K562 (cell line): ENCODE results near the gene CENPN. TPM values are rescaled to one million over a fixed set of nuclear protein-coding genes. Genes with fewer than 3 reads are reported as not detected.
A peak's percentile ranks its signal among the peaks of the same experiment; 100 is the strongest.

ENCODE experiments used
- ELF1 ChIP-seq: fragments of 200-800 bp; sonication (Bioruptor generic); IDR thresholded peaks from 2 replicates; pipeline ENCODE4 v1.6.1; 2016; ENCODE audit warnings: missing genetic modification characterization, missing compliant biosample characterization
- EP400 ChIP-seq: fragments of 450-650 bp; IDR thresholded peaks from 2 replicates; pipeline ENCODE4 v1.6.1; 2017; ENCODE audit warnings: antibody characterized with exemption, mild to moderate bottlenecking, moderate library complexity
- HMGN3 ChIP-seq: IDR thresholded peaks from 2 replicates; pipeline ENCODE4 v1.6.1; 2011; ENCODE audit warnings: borderline replicate concordance, low read depth, mild to moderate bottlenecking, mixed read lengths, low read length; ENCODE audit not compliant: insufficient read length; ENCODE audit errors: extremely low read depth
- KLF16 ChIP-seq: IDR thresholded peaks from 2 replicates; pipeline ENCODE4 v1.6.1; 2016; ENCODE audit warnings: antibody characterized with exemption
- POU5F1 ChIP-seq: fragments of 150-350 bp; IDR thresholded peaks from 2 replicates; pipeline ENCODE4 v1.6.1; 2014; ENCODE audit warnings: borderline replicate concordance, low read length, low read depth, mild to moderate bottlenecking; ENCODE audit not compliant: partially characterized antibody
- PTBP1 ChIP-seq: fragments of 200-400 bp; formaldehyde crosslinking; IDR thresholded peaks from 2 replicates; pipeline ENCODE4 v1.6.1; 2017; ENCODE audit warnings: low read depth, low read length
- RNF2 ChIP-seq: sonication (generic); IDR thresholded peaks from 2 replicates; pipeline ENCODE4 v1.6.1; 2016
- ZNF184 ChIP-seq: sonication (generic); formaldehyde crosslinking; IDR thresholded peaks from 2 replicates; pipeline ENCODE4 v1.5.0; 2020; ENCODE audit warnings: missing genetic modification reagents
- ZNF551 ChIP-seq: fragments of 250-450 bp; sonication (Bioruptor Pico); IDR thresholded peaks from 2 replicates; pipeline ENCODE4 v1.5.0; 2021; ENCODE audit warnings: mild to moderate bottlenecking, moderate library complexity
- polyA plus RNA-seq, 8 experiments: library from polyadenylated mRNA; depleted of rRNA in 4 of 8; stranded (reverse) in 5 of 8; unstranded in 3 of 8; fragments of >200 nt; fragmentation: Nextera tagmentation in 2 of 8; fragmentation: Illumina TruSeq in 1 of 8; extraction: Ambion mirVana in 2 of 8; extraction: Trizol in 1 of 8; gene quantifications; 2 replicates each; pipeline versions ENCODE4 v1.2.1 to v1.2.3, GENCODE V29; 2011 to 2014; ENCODE audit warnings: inconsistent platforms in 1 of 8, missing spikeins in 1 of 8
- total RNA-seq, 7 experiments: library from RNA; depleted of rRNA in 6 of 7; stranded (reverse); fragments of >200 nt in 6 of 7; fragmentation: Illumina TruSeq in 2 of 7; extraction: Trizol in 2 of 7; gene quantifications; 2 replicates each; pipeline versions ENCODE4 v1.2.1 to v1.2.3, GENCODE V29; 2011 to 2021; ENCODE audit warnings: low replicate concordance in 1 of 7
- TF ChIP-seq, protein P1 (sequence below), 2 experiments: fragments of 450-650 bp in 1 of 2; sonication (generic) in 1 of 2; formaldehyde crosslinking in 1 of 2; IDR thresholded peaks; 2 replicates each; pipeline versions ENCODE4 v1.7.1 to v1.9.0; 2016 to 2022; ENCODE audit warnings: inconsistent platforms in 1 of 2, mild to moderate bottlenecking in 1 of 2, missing genetic modification reagents in 1 of 2
- TF ChIP-seq, protein P2 (sequence below): fragments of 450-650 bp; conservative IDR thresholded peaks from 2 replicates; pipeline ENCODE4 v1.6.1; 2016; ENCODE audit warnings: missing genetic modification characterization, low read depth, mild to moderate bottlenecking, control low read depth, missing compliant biosample characterization
- TF ChIP-seq, protein P3 (sequence below): fragments of 450-650 bp; IDR thresholded peaks from 2 replicates; pipeline ENCODE4 v1.6.1; 2016; ENCODE audit warnings: missing biosample characterization, missing genetic modification characterization

Gene CENPN
- total and polyA plus RNA-seq, 9 of the 15 experiments (the other 6 are each of a cell fraction or from before 2014, with no cell fraction given): 92.3 to 384 (median 140) TPM

GRCh38 chr16:81006211-81006812 lies 702 bp upstream of the CENPN start (continued):
- TF ChIP-seq, protein P1, sequence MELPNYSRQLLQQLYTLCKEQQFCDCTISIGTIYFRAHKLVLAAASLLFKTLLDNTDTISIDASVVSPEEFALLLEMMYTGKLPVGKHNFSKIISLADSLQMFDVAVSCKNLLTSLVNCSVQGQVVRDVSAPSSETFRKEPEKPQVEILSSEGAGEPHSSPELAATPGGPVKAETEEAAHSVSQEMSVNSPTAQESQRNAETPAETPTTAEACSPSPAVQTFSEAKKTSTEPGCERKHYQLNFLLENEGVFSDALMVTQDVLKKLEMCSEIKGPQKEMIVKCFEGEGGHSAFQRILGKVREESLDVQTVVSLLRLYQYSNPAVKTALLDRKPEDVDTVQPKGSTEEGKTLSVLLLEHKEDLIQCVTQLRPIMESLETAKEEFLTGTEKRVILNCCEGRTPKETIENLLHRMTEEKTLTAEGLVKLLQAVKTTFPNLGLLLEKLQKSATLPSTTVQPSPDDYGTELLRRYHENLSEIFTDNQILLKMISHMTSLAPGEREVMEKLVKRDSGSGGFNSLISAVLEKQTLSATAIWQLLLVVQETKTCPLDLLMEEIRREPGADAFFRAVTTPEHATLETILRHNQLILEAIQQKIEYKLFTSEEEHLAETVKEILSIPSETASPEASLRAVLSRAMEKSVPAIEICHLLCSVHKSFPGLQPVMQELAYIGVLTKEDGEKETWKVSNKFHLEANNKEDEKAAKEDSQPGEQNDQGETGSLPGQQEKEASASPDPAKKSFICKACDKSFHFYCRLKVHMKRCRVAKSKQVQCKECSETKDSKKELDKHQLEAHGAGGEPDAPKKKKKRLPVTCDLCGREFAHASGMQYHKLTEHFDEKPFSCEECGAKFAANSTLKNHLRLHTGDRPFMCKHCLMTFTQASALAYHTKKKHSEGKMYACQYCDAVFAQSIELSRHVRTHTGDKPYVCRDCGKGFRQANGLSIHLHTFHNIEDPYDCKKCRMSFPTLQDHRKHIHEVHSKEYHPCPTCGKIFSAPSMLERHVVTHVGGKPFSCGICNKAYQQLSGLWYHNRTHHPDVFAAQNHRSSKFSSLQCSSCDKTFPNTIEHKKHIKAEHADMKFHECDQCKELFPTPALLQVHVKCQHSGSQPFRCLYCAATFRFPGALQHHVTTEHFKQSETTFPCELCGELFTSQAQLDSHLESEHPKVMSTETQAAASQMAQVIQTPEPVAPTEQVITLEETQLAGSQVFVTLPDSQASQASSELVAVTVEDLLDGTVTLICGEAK (IDR thresholded peaks at IDR 0.05): peak; percentile 64
- TF ChIP-seq, protein P1 (CRISPR knock-in tag; IDR thresholded peaks at IDR 0.05): no peak
- TF ChIP-seq ELF1 (tag) (no peak), KLF16 (no peak), EP400 (no peak), ZNF551 (no peak), RNF2 (no peak), HMGN3 (peak; percentile 86), PTBP1 (no peak), ZNF184 (CRISPR knock-in tag) (no peak), POU5F1 (no peak)
- TF ChIP-seq, protein P2, sequence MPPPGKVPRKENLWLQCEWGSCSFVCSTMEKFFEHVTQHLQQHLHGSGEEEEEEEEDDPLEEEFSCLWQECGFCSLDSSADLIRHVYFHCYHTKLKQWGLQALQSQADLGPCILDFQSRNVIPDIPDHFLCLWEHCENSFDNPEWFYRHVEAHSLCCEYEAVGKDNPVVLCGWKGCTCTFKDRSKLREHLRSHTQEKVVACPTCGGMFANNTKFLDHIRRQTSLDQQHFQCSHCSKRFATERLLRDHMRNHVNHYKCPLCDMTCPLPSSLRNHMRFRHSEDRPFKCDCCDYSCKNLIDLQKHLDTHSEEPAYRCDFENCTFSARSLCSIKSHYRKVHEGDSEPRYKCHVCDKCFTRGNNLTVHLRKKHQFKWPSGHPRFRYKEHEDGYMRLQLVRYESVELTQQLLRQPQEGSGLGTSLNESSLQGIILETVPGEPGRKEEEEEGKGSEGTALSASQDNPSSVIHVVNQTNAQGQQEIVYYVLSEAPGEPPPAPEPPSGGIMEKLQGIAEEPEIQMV (tag): no peak
- TF ChIP-seq, protein P3, sequence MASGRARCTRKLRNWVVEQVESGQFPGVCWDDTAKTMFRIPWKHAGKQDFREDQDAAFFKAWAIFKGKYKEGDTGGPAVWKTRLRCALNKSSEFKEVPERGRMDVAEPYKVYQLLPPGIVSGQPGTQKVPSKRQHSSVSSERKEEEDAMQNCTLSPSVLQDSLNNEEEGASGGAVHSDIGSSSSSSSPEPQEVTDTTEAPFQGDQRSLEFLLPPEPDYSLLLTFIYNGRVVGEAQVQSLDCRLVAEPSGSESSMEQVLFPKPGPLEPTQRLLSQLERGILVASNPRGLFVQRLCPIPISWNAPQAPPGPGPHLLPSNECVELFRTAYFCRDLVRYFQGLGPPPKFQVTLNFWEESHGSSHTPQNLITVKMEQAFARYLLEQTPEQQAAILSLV (tag): no peak
